ENCODE measurements around the gene UMODL1. TPM values are rescaled to one million over a fixed set of nuclear protein-coding genes. Genes with fewer than 3 reads are reported as not detected.

Gene UMODL1
- total and polyA plus RNA-seq, 2 of the 13 experiments (the other 11 are each of a cell fraction or from before 2014, with no cell fraction given), result not detected

- TF ChIP-seq ZNF512B (CRISPR knock-in tag; IDR thresholded peaks at IDR 0.05; ENCODE audit: borderline replicate concordance), result no peak
- no peak for TF ChIP-seq ZNF75D (CRISPR knock-in tag; IDR thresholded peaks at IDR 0.05; ENCODE audit: borderline replicate concordance)
- TF ChIP-seq BCL3 (CRISPR knock-in tag; IDR thresholded peaks at IDR 0.05), result no peak
- no peak for TF ChIP-seq ZNF740 (CRISPR knock-in tag; IDR thresholded peaks at IDR 0.05)
- TF ChIP-seq MTF1 (CRISPR knock-in tag; IDR thresholded peaks at IDR 0.05), result no peak
- TF ChIP-seq ZNF329 (CRISPR knock-in tag; IDR thresholded peaks at IDR 0.05; ENCODE audit: low read depth), result no peak
Measured at GRCh38 chr21:42068592-42068991, 2.5 kb upstream of the UMODL1 start (continued).

GRCh38 chr21:42069327-42069726, 1.8 kb upstream of the UMODL1 start:
- no peaks in the 10 kb centered on the region for H3K9me3 ChIP-seq (ENCODE audit: low read length)
- WGBS (ENCODE audit: low lambda C conversion rate), result 35% methylated on average over 3 of the region's 3 CpGs
- in situ Hi-C loops (cut with HindIII; ENCODE audit: extremely low pct_ligation_motif_present, low pct_unique_long_range_greater_than_20kb), result no loop called here
- DNase-seq (ENCODE audit: low spot score) (no peak), ATAC-seq (no peak), FAIRE-seq (no peak)
- no peaks in the 10 kb centered on the region for H3K36me3 ChIP-seq (replicated peaks in 1 of 2; ENCODE audit: control insufficient read depth in 1 of 2, insufficient read depth in 2 of 2, low read length in 2 of 2)
- intact Hi-C loops (cut with micrococcal nuclease; ENCODE audit: unreplicated experiment), result no loop called here
- POLR2A ChIA-PET, result no interaction called here
- H3K9ac ChIP-seq (ENCODE audit: insufficient read depth, low read depth, low read length), result no peak overlapping the region
- H3K4me1 ChIP-seq (ENCODE audit: insufficient read depth, low read length), result peaks cover 9% of the 10 kb centered on the region; the same call in 1 of the 2 replicates
- no peaks in the 10 kb centered on the region for H4K20me1 ChIP-seq (ENCODE audit: insufficient read depth, low read length)
- CTCF ChIA-PET (ENCODE audit: low intra/inter-chr PET ratio, low total read pairs), result no interaction called here
- H3K4me3 ChIP-seq (replicated peaks in 1 of 3; ENCODE audit: insufficient read depth in 1 of 3, low read depth in 2 of 3, low read length in 3 of 3), result no peak overlapping the region
- peaks cover 7 to 44% of the 10 kb centered on the region in 2 experiments; a peak in 4 of 5 replicates for H3K27me3 ChIP-seq (ENCODE audit: control insufficient read depth in 1 of 2, insufficient read depth in 2 of 2, low read length in 2 of 2)
- H3K27ac ChIP-seq (ENCODE audit: extremely low read length, insufficient read depth, low read length), result no peak overlapping the region
- no peak for TF ChIP-seq NR2F6 (IDR thresholded peaks at IDR 0.05)
- no peak for TF ChIP-seq NR2F6 (CRISPR knock-in tag; IDR thresholded peaks at IDR 0.05)
- no peak for TF ChIP-seq ZFP36L1 (CRISPR knock-in tag; IDR thresholded peaks at IDR 0.05)
- no peak for TF ChIP-seq ZNF280D (CRISPR knock-in tag; IDR thresholded peaks at IDR 0.05)
- TF ChIP-seq SPEN (CRISPR knock-in tag; IDR thresholded peaks at IDR 0.05; ENCODE audit: low read depth), result no peak
- no peak for TF ChIP-seq ZNF782 (CRISPR knock-in tag; IDR thresholded peaks at IDR 0.05; ENCODE audit: borderline replicate concordance)
- no peak for TF ChIP-seq KMT2B (CRISPR knock-in tag; IDR thresholded peaks at IDR 0.05)
- no peak for TF ChIP-seq CCAR2 (optimal IDR thresholded peaks at IDR 0.05; ENCODE audit: low read depth, low read length)
- no peak for TF ChIP-seq ZBTB14 (CRISPR knock-in tag; IDR thresholded peaks at IDR 0.05)
- no peak for TF ChIP-seq ZNF282 (IDR thresholded peaks at IDR 0.05; ENCODE audit: partially characterized antibody)
- H2AFZ ChIP-seq (ENCODE audit: low read length), result no peak overlapping the region
- no peaks in the 10 kb centered on the region for H3K79me2 ChIP-seq (ENCODE audit: insufficient read depth, low read length)
- H3K4me2 ChIP-seq (ENCODE audit: low read depth, low read length), result no peak overlapping the region
- no TSS peak for BruUV-seq (replicated peaks)
